ENCODE results near the gene TOM1L2.
"Not testable (repeated sequence)": the region's sequence is repeated elsewhere in the genome, so short reads cannot be mapped to it uniquely, and the experiment has no call there.

Gene TOM1L2

GRCh38 chr17:17808200-17808599 is 164.0 kb downstream of the TOM1L2 start:
- not testable (repeated sequence) for H3K4me1 ChIP-seq (ENCODE audit: insufficient read depth, low read length); H3K4me3 ChIP-seq (ENCODE audit: low read length); H3K36me3 ChIP-seq (ENCODE audit: insufficient read depth, low read depth, low read length); H3K9me3 ChIP-seq (ENCODE audit: insufficient read depth, low read depth, low read length); H3K9ac ChIP-seq (ENCODE audit: low read depth, low read length); H3K27ac ChIP-seq (ENCODE audit: low read length)
- peaks cover 40% of the 10 kb centered on the region for H3K27me3 ChIP-seq (ENCODE audit: insufficient read depth, low read length)

DNA sequence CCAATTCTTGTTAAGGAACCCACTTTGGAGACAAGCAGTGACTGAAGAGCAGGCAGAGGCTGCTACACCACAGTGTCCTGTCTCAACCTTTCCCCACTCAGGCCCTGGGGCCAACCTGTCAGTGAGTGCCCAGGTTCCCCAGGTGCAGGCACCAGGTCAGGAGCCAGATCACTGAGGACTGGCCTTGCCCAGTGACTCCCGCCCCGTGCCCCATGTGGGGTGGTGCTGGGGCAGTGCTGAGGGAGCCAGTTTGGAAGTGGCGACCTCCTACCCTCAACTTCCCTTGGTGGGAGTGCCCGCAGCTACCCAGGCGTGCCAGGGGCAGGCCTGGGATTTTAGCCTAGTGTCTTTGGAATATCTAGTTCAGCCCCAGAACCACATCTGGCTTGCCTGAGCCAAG is 164.8 kb downstream of the TOM1L2 start:
- no peak overlapping the region for H3K27ac ChIP-seq (ENCODE audit: low read length)
- H3K36me3 ChIP-seq (ENCODE audit: insufficient read depth, low read depth, low read length): no peaks in the 10 kb centered on the region; the same call in 1 of the 2 replicates
- no peak overlapping the region for H3K4me3 ChIP-seq (ENCODE audit: low read length)
- H3K9ac ChIP-seq (ENCODE audit: low read depth, low read length): no peak overlapping the region
- H3K4me1 ChIP-seq (ENCODE audit: insufficient read depth, low read length): peaks cover 8% of the 10 kb centered on the region; the same call in 1 of the 2 replicates
- peaks cover 40% of the 10 kb centered on the region for H3K27me3 ChIP-seq (ENCODE audit: insufficient read depth, low read length)
- H3K9me3 ChIP-seq (ENCODE audit: insufficient read depth, low read depth, low read length): no peaks in the 10 kb centered on the region

GRCh38 chr17:17806611-17807274 is 165.5 kb downstream of the TOM1L2 start:
- no peak overlapping the region for H3K9ac ChIP-seq (ENCODE audit: low read depth, low read length)
- H3K36me3 ChIP-seq (ENCODE audit: insufficient read depth, low read depth, low read length): no peaks in the 10 kb centered on the region; the same call in 1 of the 2 replicates
- H3K4me3 ChIP-seq (ENCODE audit: low read length): no peak overlapping the region
- H3K27ac ChIP-seq (ENCODE audit: low read length): no peak overlapping the region
- no peaks in the 10 kb centered on the region for H3K9me3 ChIP-seq (ENCODE audit: insufficient read depth, low read depth, low read length)
- H3K4me1 ChIP-seq (ENCODE audit: insufficient read depth, low read length): peaks cover 4% of the 10 kb centered on the region; the same call in 1 of the 2 replicates
- H3K27me3 ChIP-seq (ENCODE audit: insufficient read depth, low read length): peaks cover 40% of the 10 kb centered on the region

DNA sequence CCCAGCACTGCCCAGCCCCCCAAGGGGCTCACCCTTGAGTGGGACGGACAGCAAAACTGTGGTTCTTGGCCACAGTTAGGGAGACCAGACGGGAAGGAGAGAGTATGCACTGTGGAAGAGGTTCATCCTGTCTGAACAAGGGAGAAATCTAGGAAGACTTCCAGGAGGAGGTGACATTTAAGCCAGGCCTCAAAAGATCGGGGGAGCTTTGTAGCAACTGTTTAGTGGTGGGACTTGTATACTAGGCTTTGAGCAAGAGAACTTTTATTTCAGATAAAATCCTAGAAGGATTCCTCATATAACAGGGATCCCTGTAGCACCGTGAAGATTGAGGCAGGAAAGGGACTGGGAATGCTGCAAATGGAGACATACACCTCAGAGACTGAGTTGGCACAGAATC is 166.2 kb downstream of the TOM1L2 start:
- no peaks in the 10 kb centered on the region for H3K36me3 ChIP-seq (ENCODE audit: insufficient read depth, low read depth, low read length)
- no peak overlapping the region for H3K9ac ChIP-seq (ENCODE audit: low read depth, low read length)
- no peaks in the 10 kb centered on the region for H3K9me3 ChIP-seq (ENCODE audit: insufficient read depth, low read depth, low read length)
- H3K27ac ChIP-seq (ENCODE audit: low read length): no peak overlapping the region
- H3K4me3 ChIP-seq (ENCODE audit: low read length): no peak overlapping the region
- H3K27me3 ChIP-seq (ENCODE audit: insufficient read depth, low read length): peaks cover 35% of the 10 kb centered on the region
- H3K4me1 ChIP-seq (ENCODE audit: insufficient read depth, low read length): no peaks in the 10 kb centered on the region; the same call in 1 of the 2 replicates

DNA sequence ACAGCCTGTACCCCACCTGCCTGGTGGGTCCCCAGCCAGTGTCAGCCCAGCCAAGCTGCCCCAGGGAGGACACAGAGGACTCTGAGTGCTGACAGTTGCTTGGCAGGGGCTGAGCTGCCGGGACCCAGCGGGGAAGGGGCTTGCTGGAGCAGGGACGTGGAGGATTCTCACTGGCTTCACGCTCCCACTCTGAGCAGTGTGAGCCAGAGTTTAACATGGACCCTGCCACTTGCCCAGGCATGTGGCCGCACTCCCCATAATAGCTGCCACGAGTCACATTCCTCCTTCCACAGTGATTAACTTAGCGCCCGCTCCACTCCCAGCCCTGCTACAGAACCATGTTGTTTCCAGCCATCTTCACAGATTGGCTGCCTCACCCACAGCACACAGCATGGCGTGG is 166.6 kb downstream of the TOM1L2 start:
- Histone ChIP-seq H3K27me3 (ENCODE audit: insufficient read depth, low read length) (peaks cover 30% of the 10 kb centered on the region), H3K4me1 (ENCODE audit: insufficient read depth, low read length) (no peaks in the 10 kb centered on the region; the same call in 1 of the 2 replicates), H3K9ac (ENCODE audit: low read depth, low read length) (no peak overlapping the region), H3K4me3 (ENCODE audit: low read length) (no peak overlapping the region), H3K9me3 (ENCODE audit: insufficient read depth, low read depth, low read length) (no peaks in the 10 kb centered on the region), H3K27ac (ENCODE audit: low read length) (no peak overlapping the region), H3K36me3 (ENCODE audit: insufficient read depth, low read depth, low read length) (no peaks in the 10 kb centered on the region)

- no peaks in the 10 kb centered on the region; the same call in 1 of the 2 replicates for H3K4me1 ChIP-seq (ENCODE audit: insufficient read depth, low read length)
- H3K27me3 ChIP-seq (ENCODE audit: insufficient read depth, low read length): peaks cover 21% of the 10 kb centered on the region
- no peak overlapping the region for H3K4me3 ChIP-seq (ENCODE audit: low read length)
- no peak overlapping the region for H3K9ac ChIP-seq (ENCODE audit: low read depth, low read length)
- H3K9me3 ChIP-seq (ENCODE audit: insufficient read depth, low read depth, low read length): no peaks in the 10 kb centered on the region
- no peak overlapping the region for H3K27ac ChIP-seq (ENCODE audit: low read length)
- H3K36me3 ChIP-seq (ENCODE audit: insufficient read depth, low read depth, low read length): no peaks in the 10 kb centered on the region
Measured at GRCh38 chr17:17804007-17804406, 168.2 kb downstream of the TOM1L2 start.

DNA sequence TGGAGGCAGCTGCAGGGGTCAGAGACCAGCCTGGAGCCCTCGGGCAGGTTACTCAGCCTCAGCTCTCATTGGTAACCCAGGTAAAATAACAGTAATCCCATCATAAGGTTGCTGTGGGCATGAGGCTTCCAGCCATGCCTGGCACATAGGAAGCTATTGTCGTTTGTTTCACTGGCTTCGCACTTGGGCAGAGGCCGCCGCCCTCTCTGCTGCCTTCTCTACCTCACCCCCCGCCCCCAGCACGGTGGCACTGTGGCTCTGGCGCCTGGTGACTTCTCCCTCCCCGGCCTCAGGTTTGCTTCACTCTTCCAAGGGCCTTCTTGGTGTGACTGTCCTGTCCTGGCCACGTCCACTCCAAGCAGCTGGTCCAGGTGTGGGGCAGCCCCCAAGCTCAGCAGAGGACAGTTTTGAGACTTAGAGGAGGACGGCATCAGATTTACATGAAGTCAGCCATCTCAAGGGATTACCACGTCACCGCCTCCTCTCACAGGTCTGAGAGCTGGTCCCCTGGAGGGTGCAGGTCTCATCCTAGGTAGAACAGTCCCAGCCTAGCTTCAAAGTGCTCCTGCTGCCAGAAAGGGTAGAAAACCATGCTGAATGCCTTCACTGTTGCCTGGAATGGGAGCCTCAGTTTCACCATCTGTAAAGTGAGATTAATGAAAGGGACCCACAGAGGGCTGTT is 170.3 kb downstream of the TOM1L2 start:
- H3K4me3 ChIP-seq (ENCODE audit: low read length): no peak overlapping the region
- no peak overlapping the region for H3K27ac ChIP-seq (ENCODE audit: low read length)
- H3K9ac ChIP-seq (ENCODE audit: low read depth, low read length): no peak overlapping the region
- H3K4me1 ChIP-seq (ENCODE audit: insufficient read depth, low read length): no peaks in the 10 kb centered on the region
- peaks cover 5% of the 10 kb centered on the region; the same call in 1 of the 2 replicates for H3K27me3 ChIP-seq (ENCODE audit: insufficient read depth, low read length)
- H3K9me3 ChIP-seq (ENCODE audit: insufficient read depth, low read depth, low read length): no peaks in the 10 kb centered on the region
- no peaks in the 10 kb centered on the region for H3K36me3 ChIP-seq (ENCODE audit: insufficient read depth, low read depth, low read length)

GRCh38 chr17:17800504-17801021 is 171.6 kb downstream of the TOM1L2 start:
- no peaks in the 10 kb centered on the region; the same call in 1 of the 2 replicates for H3K27me3 ChIP-seq (ENCODE audit: insufficient read depth, low read length)
- no peaks in the 10 kb centered on the region for H3K36me3 ChIP-seq (ENCODE audit: insufficient read depth, low read depth, low read length)

GRCh38 chr17:17798573-17799255 is 173.5 kb downstream of the TOM1L2 start:
- Histone ChIP-seq H3K4me1 (ENCODE audit: insufficient read depth, low read length) (no peaks in the 10 kb centered on the region), H3K36me3 (ENCODE audit: insufficient read depth, low read depth, low read length) (no peaks in the 10 kb centered on the region), H3K4me3 (ENCODE audit: low read length) (no peak overlapping the region), H3K27ac (ENCODE audit: low read length) (no peak overlapping the region), H3K9me3 (ENCODE audit: insufficient read depth, low read depth, low read length) (no peaks in the 10 kb centered on the region), H3K9ac (ENCODE audit: low read depth, low read length) (no peak overlapping the region), H3K27me3 (ENCODE audit: insufficient read depth, low read length) (peaks cover 9% of the 10 kb centered on the region)

More at GRCh38 chr17:17800504-17801021, 171.6 kb downstream of the TOM1L2 start:
- H3K27ac ChIP-seq (ENCODE audit: low read length): no peak overlapping the region
- no peak overlapping the region for H3K4me3 ChIP-seq (ENCODE audit: low read length)
- no peaks in the 10 kb centered on the region for H3K9me3 ChIP-seq (ENCODE audit: insufficient read depth, low read depth, low read length)
- H3K9ac ChIP-seq (ENCODE audit: low read depth, low read length): no peak overlapping the region
- no peaks in the 10 kb centered on the region for H3K4me1 ChIP-seq (ENCODE audit: insufficient read depth, low read length)

- H3K27ac ChIP-seq (ENCODE audit: low read length): no peak overlapping the region
- no peaks in the 10 kb centered on the region for H3K36me3 ChIP-seq (ENCODE audit: insufficient read depth, low read depth, low read length)
- no peak overlapping the region for H3K4me3 ChIP-seq (ENCODE audit: low read length)
- no peak overlapping the region for H3K9ac ChIP-seq (ENCODE audit: low read depth, low read length)
- no peaks in the 10 kb centered on the region for H3K9me3 ChIP-seq (ENCODE audit: insufficient read depth, low read depth, low read length)
- no peaks in the 10 kb centered on the region for H3K4me1 ChIP-seq (ENCODE audit: insufficient read depth, low read length)
- peaks cover 15% of the 10 kb centered on the region for H3K27me3 ChIP-seq (ENCODE audit: insufficient read depth, low read length)
Measured at GRCh38 chr17:17798010-17798556, 174.1 kb downstream of the TOM1L2 start.

DNA sequence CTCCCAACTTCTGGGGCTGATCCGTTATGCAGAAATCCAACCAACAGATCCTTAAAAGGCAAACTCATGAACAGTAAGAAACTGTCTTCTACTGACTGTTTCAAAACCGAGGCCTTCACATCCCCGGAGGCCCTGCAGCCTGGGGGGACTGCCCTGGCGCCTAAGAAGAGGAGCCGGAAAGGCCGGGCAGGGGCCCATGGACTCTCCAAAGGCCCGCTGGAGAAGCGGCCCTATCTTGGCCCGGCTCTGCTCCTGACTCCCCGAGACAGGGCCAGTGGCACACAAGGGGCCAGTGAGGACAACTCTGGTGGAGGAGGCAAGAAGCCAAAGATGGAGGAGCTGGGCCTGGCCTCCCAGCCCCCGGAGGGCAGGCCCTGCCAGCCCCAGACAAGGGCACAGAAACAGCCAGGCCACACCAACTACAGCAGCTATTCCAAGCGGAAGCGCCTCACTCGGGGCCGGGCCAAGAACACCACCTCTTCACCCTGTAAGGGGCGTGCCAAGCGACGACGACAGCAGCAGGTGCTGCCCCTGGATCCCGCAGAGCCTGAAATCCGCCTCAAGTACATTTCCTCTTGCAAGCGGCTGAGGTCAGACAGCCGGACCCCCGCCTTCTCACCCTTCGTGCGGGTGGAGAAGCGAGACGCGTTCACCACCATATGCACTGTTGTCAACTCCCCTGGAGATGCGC is 174.9 kb downstream of the TOM1L2 start:
- peaks cover 21% of the 10 kb centered on the region for H3K27me3 ChIP-seq (ENCODE audit: insufficient read depth, low read length)
- no peaks in the 10 kb centered on the region for H3K36me3 ChIP-seq (ENCODE audit: insufficient read depth, low read depth, low read length)

More for the DNA sequence above, 174.9 kb downstream of the TOM1L2 start:
- H3K9me3 ChIP-seq (ENCODE audit: insufficient read depth, low read depth, low read length): no peaks in the 10 kb centered on the region
- H3K9ac ChIP-seq (ENCODE audit: low read depth, low read length): no peak overlapping the region
- no peak overlapping the region for H3K4me3 ChIP-seq (ENCODE audit: low read length)
- no peak overlapping the region for H3K27ac ChIP-seq (ENCODE audit: low read length)
- H3K4me1 ChIP-seq (ENCODE audit: insufficient read depth, low read length): peaks cover under 1% of the 10 kb centered on the region; the same call in 1 of the 2 replicates
